IPS-11a (cell line): Measurements from ENCODE around the gene RHD.
A peak's percentile ranks its signal among the peaks of the same experiment; 100 is the strongest.
"Not testable (repeated sequence)": the region's sequence is repeated elsewhere in the genome, so short reads cannot be mapped to it uniquely, and the experiment has no call there.

Experiments used
- H3K4me3 ChIP-seq: one replicate; pipeline ENCODE4 v1.5.1; 2013; ENCODE audit warnings: low read depth, low read length, control low read depth

RHD gene

DNA sequence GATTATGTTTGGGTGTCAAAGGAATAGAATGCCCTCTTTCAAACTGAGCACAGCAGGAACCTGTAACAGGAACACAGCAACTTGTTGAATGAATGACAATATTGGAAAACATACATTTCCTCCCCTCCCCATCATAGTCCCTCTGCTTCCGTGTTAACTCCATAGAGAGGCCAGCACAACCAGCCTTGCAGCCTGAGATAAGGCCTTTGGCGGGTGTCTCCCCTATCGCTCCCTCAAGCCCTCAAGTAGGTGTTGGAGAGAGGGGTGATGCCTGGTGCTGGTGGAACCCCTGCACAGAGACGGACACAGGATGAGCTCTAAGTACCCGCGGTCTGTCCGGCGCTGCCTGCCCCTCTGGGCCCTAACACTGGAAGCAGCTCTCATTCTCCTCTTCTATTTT, at the start of gene RHD:
Gene RHD (plus strand): TSS at position 272 of the 400 bp plus-strand sequence. CDS start 39 bp downstream, at position 311.
- not testable (repeated sequence) for H3K4me3 ChIP-seq

DNA sequence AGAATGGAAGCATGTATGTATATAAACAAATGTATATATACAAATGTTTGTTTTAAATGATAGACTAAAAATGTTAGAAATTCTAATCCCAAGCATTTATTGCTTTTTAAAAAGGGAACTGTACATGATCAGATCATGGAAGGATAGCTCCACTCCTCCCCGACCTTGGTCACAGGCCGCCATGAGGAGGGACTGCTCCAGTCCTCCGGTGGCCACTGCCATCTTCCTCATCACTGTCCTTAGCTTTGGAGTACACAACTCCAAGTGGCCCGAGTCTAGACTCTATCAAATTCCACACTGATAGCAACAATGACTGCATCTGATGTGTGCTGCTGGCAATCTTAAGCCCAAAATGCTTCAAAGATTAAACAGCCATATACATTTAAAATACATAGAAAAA, 49.7 kb upstream of the RHD start:
- H3K4me3 ChIP-seq: no peak overlapping the region

DNA sequence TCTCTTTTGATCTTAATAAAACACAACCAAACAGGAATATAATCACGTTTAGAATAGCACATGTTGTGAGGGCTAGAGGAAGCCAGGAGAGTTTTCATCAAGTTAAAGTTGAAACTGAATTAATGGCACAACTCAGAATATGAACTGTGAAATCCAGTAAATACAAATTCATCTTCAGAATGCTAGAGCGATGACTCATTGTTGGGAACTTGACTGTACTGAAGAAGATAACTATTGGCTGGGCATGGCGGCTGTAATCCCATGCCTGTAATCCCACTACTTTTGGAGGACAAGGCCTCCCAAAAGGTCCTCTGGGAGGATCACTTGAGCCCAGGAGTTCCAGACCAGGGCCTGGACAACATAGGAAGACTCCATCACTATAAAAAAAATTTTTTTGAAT, 48.8 kb upstream of the RHD start:
- H3K4me3 ChIP-seq: no peak overlapping the region

DNA sequence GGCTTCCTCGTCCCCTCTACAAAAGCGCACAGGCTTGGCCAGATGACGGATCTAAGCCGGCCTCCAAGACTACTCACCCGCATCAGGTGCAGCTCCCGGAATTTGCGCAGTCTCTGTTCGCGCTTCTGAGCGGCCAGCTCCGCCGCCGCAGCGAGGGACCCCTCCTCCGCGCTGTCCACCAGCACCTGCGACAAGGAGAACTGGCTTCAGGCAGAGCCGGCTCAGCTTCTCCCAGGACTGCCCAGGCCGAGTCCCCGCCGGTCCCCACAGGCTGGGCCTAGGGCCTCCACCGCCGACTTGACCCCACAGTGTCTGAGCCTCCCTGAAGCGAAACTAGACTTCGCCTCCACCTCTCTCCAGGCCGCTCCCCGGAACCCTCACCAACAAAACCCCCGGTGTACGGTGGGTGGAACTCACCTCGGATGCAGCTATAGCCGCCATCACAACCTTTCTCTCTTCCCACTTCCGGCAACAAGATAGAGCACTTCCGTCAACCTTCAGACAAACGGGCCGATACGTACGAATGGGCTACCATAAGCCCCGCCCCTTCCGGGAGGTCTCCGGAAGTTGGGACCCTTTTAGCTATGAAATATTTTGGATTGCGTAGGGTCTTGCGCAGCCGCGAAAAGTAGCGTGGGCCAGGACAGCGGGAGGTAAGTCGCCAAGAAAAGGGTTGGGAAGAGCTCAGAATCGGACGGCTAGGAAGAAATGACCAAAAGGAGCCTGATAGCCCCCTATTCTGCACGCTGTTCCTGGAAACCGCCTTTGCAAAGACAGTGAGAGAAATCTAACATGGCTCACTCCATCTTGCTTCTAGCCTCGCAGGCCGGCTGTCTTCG, 40.1 kb upstream of the RHD start, which contains the start of gene SYF2:
Gene SYF2 (minus strand): TSS at position 476 of the 839 bp plus-strand sequence. CDS start 35 bp downstream, at position 441.
- peak within 1 kb of the TSS; percentile 82 for H3K4me3 ChIP-seq

DNA sequence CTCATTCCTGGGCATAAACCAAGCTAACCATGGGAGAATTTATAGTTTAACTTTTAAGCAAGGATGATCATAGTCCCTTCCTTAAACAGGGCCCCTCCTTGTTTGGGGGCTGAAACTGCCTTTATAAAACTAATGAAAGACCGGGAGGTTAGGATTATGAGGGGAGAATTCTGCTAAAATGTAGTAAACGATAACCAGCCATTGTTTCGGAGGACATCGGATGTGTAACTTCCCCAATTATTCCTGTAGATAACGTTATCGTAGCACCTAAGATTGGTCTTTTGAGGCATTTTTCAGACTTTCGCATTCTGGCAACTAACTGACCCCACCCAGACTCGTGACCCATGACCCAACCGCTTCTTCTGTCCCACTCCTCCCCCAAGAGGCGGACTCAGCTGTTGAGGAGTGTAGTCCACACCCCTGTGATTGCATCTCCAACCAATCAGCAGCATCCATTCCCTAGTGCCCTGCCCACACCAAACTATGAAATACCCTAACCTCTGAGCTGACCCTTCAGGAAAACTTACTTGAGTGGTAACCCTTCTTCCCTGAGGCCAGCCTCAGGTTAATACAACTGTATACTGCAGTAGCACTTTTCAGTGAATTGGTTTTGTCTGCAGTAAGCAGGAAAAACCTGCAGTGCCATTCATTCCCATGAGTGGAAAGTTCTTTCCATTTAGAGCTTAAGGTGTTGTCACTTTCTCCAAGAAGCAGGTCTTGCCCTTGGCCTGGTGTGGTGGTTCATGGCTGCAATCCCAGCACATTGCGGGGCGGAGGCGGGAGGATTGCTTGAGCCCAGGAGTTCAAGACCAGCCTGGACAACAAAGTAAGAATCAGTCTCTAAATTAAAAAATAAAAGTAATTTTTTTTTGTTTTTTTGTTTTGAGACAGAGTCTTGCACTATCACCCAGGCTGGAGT, 39.2 kb upstream of the RHD start:
- H3K4me3 ChIP-seq: peak overlapping the region; percentile 82

DNA sequence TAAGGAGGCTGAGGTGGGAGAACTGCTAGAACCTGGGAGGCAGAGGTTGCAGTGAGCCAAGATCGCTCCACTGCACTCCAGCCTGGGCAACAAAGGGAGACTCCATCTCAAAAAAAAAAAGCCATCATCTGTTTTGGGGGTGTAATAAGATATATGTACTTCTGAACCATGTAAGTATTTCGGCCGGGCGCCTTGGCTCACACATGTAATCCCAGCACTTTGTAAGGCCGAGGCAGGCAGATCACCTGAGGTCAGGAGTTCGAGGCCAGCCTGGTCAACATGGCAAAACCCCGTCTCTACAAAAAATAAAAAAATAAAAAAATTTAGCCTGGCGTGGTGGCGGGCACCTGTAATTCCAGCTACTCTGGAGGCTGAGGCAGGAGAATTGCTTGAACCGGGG, 36.9 kb upstream of the RHD start:
- not testable (repeated sequence) for H3K4me3 ChIP-seq

DNA sequence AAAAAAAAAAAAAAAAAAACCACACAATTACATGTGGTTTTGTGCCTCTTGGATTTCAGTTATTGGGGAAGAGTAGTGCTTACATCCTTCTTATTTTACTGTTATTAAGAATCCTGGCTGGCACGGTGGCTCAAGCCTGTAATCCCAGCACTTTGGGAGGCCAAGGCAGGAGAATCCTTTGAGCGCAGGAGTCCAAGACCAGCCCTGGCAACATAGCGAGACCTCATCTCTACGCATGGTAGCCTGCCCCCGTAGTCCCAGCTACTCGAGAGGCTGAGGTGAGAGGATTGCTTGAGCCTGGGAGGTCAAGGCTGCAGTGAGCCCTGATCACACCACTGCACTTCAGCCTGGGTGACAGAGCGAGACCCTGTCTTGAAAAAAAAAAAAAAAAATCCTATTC, 36.0 kb upstream of the RHD start:
- not testable (repeated sequence) for H3K4me3 ChIP-seq

DNA sequence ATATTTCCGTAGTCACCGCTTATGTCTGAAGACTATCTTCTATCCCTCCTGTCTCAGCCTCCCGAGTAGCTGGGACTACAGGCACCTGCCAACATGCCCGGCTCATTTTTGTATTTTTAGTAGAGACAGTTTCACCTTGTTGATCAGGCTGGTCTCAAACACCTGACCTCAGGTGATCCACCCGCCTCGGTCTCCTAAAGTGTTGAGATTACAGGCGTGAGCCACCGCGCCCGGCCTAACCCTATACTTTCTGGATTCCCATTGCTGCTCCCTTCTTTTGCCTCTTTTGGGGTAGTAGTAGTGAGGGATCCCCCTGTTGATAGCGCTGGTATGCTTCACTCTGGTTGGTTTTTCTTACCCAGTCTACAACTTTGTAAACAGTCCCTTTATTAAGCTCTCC, 34.3 kb upstream of the RHD start:
- no peak overlapping the region for H3K4me3 ChIP-seq

DNA sequence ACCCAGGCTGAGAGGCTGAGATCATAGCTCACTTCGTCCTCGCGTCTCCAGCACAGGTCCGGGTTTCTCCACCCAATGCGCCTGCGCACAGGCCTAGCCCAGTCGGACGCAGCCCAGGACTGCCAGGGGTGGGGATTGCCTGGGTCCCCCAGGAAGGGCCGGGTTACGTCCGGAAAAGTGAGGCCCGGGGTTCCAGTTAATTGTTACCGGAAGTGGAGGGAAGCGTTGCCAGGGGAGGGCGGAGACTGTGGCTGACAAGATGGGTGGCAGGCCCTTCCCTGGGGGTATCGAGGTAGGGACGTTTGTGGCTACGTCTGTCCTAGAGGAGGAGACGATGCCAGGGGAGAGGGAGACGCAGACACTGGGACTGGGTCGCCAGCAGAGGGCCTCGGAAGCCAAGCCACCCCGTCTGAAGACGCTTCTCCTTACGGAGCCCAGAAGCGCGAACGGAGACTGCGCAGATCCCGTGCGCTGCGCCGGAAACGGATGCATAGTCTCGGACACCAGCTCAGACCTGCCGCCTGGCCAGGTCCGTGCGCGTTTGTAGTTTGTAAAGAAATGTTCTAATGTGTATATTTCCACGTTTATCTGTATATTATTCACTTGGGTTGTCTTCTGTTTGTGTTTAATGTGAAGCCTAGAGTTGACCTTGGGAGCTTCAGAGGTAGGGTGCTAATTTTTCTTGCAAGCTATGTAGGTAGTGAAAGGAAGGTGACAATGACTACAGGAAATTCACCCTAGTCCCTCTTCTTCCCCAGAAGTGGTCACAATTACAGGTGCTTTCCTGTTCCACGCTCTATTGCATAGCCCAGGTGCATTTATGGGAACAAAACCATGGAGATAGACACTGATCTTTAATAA, 32.4 kb upstream of the RHD start:
- peak overlapping the region; percentile 59 for H3K4me3 ChIP-seq

DNA sequence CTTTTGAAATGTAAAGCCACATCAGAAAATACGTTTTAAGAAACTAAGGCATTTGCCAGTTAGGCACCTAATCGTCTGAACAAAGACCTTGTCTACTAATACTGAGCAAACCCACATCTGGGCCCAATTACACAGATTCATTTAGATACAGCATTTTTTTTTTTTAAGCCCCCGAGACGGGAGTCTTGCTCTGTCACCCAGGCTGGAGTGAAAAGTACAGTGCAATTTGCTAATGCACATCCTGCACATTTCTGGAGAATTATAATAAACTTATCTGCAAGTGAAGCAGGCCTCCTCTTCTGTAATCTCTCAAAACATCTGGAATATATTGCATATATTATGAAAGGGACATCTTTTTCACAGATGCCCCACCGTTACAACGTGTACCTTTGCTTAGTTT, 28.4 kb upstream of the RHD start:
- H3K4me3 ChIP-seq: no peak overlapping the region

DNA sequence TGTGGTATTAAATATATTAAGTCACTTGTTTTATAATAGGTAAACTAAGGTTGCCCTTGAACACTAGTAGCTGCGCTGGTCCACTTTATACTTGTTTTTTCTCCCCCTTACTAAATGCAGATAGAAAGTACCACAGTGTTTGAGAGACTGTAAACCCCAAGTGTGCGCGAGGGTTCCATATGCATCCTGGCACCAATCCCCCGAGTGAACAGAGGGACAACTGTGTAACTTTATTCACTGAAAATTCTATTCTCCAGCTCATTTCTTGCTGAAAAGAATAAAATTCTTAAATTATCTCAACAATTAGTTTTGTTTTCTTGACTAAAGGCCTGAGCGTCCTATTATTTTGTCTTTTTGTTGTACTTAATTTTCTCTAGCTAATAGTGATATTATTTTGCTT, 26.9 kb upstream of the RHD start:
- peak overlapping the region; percentile 94 for H3K4me3 ChIP-seq

DNA sequence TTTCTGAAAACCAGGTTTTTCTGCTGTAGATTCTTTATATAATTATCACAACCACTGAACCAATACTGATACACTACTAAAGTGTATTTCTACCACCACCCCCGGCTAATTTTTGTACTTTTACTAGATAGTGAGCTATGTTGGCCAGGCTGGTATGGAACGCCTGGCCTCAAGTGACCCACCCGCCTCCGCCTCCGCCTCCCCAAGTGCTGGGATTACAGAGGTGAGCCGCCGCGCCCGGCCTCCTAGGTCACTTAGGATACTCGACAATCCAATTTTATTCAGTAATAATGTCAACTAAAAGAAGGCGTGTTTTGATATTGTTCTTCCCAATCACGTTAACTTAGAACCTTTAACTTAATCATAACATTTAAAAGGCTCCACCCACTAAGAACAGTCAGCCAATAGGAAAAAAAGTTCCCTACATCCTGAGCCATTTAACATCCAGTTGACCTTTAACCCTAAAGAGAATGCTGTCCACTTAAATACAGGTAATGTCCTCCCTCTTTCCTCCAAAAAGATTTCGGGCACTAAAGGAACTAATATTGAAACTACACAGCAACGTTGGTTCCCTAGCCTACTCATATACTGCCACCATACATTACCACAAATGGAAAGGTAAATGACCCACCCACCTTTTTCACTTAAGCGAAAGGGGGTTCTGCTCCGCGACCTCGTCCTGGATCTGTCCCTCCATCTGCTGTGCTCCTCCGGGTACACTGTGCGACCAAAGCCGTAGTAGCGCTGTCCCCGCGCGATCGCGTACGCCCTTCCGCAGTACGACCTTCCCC, 26.3 kb upstream of the RHD start:
- H3K4me3 ChIP-seq: peak overlapping the region; percentile 94

DNA sequence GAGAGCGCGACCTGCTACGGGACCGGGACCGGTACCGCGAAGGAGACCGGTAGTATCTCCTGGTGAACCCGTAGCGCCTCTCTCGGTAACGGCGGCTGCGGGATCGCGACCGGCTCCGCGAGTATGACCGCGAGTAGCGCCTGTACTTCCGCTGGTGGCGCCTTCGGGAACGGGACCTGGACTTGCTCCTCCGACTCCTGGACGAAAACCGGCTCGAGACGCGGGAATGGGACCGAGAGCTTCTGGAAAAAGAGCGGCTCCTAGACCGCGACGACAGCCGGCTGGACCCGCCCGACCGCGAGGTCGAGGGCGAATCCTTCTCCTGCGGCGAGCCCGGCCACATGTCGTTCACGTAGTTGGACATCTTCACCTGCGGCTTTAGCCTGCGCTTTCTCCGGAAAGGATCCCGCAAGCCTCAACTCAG, 25.7 kb upstream of the RHD start:
- H3K4me3 ChIP-seq: peak overlapping the region; percentile 94

DNA sequence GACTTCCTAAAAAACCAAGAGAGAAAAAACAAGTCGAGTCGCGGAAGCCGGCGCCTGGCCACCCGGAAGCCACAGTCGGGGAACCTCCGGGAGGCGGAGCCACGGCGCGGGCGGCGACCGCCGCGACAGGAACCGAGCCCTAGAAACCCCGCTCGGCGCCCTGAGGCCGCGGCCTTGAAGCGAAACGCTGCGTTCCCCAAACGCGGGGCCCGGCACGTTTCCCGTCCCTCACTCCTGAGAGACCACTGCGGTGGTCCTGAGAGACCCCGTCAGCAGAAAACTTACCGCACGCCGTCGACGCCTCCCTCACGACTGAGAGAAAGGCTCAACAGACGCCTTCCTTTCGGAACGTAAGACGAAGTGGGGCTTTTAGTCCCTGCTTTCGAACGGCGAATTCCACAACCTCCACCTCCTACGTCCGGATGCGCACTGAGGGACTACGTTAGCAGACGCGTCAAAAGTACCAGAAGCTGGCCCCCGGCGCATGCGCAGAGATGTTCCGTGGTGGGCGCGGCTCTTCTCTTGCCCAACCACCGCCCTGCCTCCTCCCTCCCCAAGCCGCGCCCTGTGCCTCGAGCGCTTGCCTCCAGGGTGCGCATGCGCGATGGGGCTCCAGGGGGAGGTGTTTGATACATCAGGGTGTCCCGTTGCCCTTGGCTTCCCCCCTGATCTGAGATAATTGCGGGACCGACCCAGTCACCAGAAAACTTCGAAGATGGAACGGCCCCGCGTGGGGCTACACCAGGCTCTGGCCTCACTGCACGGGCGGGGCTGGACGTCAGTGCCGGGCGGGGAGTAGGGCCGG, 25.1 kb upstream of the RHD start, which contains the start of gene RSRP1:
Gene RSRP1 (minus strand): TSS at position 431 of the 805 bp plus-strand sequence. CDS start 491 bp downstream, outside the sequence.
- H3K4me3 ChIP-seq: peak within 1 kb of the TSS; percentile 94

DNA sequence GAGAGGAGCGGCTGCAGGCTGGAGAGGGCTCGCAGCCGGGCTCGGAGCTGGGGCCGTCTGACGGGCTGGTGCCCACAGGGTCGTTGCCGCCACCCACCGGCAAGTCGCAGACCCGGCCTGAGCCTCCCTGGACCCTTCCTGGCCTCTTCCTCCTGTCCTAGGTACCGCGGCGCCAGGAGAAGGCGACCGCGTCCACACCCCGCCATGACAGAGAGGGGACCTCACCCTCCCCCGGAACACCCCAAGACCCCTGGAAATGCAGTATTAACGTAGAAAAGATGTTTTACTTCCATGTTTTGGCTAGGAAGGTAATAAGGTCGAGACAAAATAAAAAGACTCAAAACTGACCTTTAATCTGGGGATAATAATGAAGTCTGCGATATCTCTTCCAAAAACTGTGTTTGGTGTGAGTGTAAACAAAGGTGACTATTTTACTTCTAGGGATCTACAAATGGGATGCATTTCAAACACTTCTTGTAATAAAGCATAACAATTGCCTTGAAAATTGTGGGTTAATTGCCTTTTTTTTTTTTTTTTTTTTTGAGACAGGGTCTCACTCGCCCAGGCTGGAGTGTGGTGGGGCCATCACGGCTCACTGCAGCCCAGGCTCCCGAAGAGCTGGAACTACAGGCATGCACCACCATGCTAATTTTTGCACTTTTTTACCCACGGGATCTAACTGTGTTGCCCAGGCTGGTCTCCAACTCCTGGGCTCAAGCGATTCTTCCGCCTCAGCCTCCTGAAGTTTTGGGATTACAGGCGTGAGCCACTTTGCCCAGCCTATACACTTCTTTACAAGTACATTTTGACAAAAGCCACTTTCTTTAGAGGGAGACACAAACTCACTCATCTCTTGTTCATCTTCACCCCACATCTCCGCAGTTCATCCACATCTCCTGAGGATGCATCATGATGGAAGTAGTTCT, 24.2 kb upstream of the RHD start:
- H3K4me3 ChIP-seq: peak overlapping the region; percentile 54

DNA sequence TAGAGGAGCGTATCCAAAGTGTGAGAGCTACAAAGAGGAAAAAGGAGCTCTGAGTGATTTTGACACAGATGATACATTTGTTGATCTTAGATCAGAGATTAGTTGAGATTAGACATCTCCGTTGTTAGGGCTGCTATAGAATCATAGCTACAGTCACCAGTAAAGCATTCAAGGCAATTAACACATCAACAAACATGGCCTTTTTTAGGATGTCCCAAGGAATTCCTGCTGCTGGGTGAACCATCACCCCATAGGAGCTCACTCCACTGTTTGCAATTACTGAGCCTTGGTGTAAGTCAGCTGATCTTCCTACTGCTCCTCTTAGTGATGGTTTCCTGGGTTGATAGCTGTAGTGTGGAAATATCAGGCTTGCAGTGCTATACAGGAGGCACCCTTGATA, 18.4 kb upstream of the RHD start:
- no peak overlapping the region for H3K4me3 ChIP-seq

DNA sequence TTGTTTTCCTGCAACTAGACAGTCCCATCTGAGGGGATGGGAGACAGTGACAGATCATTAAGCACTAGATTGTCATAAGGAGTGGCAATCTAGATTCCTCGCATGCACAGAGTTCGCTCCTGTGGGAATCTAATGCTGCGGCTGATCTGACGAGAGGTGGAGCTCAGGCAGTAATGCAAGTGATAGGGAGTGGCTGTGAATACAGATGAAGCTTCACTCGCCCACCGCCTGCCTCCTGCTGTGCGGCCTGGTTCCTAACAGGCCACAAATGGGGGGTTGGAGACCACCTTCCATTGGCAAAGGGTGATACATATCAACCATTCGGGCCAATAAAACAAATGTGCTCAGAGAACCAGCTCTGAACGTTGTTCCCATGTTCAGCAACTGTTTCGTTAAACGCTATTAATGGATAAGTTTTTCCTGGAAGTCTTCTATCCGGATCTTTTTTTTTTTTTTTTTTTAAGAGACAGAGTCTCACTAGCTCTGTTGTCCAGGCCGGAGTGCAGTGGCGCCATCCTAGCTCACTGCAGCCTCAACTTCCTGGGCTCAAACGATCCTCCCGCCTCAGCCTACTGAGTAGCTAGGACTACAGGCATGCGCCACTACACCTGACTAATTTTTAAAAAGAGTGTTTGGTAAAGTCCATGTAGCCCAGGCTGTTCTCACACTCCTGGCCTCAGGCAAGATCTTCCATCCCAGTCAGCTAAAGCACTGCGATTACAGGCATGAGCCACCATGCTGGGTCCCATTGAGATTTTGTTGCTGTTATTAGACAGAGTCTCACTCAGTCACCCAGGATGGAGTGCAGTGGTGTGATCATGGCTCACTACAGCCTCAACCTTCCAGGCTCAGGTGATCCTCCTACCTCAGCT, 16.4 kb upstream of the RHD start:
- no peak overlapping the region for H3K4me3 ChIP-seq
